ENCODE measurements around the gene TLX2.

The TLX2 gene

GRCh38 chr2:74511104-74511989 is 2.9 kb upstream of the TLX2 start:
- no peak for DNase-seq (ENCODE audit: low read depth, low spot score)

DNA sequence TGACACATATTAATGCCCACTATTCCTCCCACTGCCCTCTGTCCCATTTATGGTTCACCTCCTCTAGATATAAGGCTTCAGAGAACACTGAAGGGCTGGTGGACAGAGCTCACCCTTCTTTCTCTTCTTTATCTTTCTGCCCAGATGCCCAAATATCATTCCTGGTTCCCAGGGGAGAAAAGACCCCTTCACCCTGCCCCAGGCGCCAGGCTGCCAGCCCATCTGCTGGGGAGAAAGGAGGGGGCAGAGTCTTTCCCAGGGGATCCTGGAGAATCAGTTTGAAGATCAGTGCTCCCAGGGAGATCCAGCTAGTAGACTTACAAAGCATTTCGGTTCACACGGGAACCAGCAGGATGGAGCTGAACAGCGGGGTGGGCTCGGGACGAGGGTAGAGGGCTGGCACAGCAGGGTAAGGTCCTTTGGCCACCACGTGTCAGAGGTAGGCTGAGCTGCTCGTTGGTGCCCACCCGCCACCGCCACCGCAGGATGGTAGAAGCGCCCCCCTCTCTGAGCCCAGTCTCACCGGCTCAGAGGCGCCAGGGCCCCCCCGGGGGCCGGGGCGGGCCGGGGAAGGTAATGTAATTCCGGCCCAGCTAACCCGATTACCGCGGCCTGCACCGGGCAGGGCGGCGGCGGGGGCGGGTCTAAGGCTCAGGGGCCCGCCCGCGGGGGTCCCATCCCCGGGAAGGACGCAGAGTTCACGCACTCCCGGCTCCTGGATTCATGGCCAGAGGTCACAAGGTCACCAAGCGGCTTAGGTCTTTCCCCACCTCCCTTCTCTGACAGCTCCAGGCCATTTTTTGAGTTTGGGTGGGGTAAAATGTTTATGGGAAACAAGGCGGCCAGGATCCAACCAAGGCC is 1.3 kb upstream of the TLX2 start:
- DNase-seq (ENCODE audit: low read depth, low spot score) = no peak

DNA sequence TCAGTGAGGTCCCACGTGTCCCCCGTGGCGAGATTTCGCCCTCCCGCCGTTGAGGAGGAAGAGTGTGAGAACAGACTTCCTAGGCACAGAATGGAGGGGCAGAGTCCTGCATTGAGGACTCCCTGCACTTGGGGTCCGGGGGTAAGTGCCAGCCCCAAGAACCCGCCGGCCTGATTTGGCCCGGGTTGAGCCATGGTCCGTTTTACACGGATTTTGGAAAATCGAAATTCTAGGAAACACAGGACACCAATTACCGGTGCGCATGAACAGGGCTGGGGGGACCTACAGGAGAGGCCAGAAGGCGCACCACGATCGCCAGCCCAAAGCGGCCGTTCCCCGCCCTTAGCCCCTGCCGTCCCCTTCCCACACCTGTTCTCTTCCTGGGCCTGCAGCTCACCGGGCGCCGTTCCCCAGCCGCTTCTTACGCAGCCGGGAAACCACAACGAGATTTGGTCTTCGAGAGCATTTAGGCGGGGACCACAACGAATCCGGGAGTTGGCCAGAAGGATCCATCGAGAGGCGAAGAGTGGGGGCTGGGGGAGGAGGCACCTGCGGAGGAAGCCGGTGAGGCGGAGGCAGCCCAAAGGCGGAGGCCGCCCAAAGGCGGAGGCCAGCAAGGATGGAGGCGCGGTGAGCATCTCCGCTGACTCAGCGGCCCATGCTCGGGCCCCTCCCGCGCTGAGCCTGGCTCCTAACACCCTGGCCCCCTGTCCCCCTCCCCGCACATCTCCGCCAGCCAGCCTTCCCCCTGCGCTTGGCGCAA is 464 bp upstream of the TLX2 start:
- no peak for DNase-seq (ENCODE audit: low read depth, low spot score)

DNA sequence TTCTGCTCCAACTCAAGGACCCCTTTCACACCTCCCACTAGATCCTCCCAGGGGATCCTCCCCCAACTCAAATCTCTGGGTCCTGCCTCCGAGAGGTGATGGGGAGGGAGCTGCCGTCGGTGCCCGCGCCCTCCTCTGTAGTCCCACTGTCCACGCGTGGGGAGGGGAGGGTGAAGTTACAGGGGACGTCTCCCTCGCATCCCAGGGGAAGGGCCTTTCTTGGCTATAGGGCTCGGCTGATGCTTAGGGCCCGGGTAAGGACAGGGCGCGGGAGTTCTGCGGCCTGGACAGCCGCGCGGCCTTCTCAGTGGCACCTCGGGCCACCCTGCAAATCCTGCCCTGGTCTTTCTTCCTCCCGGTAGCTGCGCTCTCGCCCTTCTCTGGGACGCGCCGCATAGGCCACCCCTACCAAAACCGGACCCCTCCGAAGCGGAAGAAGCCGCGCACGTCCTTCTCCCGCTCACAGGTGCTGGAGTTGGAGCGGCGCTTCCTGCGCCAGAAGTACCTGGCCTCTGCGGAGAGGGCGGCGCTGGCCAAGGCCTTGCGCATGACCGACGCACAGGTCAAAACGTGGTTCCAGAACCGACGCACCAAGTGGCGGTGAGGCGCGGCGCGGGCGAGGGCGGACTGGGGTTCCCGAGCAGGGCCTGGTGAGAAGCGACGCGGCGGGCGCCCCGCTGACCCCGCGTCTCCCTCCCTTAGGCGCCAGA is 1.2 kb downstream of the TLX2 start:
- no peak for DNase-seq (ENCODE audit: low read depth, low spot score)

GRCh38 chr2:74515981-74516633 is 1.9 kb downstream of the TLX2 start:
- no peak for DNase-seq (ENCODE audit: low read depth, low spot score)

DNA sequence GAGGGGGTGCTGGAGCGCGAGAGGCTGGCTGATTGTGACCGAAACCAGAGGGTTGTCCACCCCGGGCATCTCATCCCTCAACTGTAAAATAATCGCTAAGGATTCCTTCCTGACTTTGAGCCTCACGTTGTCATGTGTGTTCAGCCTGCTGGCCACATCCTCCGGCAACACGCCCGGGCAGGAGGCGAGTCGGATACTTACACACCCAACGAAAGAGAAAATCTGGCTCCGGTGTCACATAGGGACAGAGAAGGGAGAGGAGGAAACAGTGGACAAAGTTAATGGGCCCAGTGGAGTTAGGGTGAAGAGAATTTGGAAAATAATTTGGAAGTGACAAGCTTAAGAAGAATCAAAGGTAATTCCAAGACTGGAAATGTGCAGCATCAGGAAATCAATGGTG is 2.4 kb downstream of the TLX2 start:
- DNase-seq (ENCODE audit: low read depth, low spot score) = no peak

DNA sequence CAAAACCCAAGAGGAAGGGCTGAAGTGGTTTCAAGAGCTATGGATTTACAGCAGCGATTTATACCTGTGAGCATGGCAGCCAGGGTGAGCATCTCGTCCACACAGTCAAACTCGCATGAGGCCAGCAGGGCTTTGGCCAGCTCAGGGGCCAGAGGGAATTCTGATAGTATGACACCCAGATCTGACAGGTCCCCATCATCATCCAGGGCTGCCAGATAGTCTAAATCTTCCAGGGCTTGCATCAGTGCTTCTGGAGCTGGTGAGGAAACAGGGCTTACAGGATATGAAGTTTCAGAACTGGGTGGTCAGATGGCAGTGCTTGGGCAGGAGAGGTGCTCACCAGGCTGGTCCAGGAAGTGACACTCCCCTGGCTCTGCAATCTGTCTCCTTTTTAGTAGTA is 8.3 kb downstream of the TLX2 start:
- DNase-seq (ENCODE audit: low read depth, low spot score) = no peak

DNA sequence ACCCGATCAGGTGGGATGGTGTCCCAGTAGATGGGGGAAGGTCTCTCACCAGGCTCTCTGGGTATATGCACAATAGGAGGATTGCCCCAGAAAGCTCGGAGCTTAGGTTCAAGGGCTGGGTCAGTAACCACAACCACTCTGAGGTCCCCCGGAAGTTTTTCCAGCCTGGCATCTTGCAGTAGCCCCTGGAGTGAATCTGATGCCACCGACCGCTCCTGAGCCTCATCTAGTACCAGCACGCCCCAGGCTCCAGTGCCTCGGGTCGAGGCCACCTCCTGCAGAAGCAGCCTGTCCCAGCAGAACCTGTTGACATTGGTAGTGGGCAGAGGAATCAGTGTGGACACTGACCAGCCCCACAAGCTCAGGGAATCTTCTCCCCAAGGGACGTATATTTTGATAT is 9.8 kb downstream of the TLX2 start:
- DNase-seq (ENCODE audit: low read depth, low spot score) = no peak

GRCh38 chr2:74524955-74525716 is 10.9 kb downstream of the TLX2 start:
- no peak for DNase-seq (ENCODE audit: low read depth, low spot score)

DNA sequence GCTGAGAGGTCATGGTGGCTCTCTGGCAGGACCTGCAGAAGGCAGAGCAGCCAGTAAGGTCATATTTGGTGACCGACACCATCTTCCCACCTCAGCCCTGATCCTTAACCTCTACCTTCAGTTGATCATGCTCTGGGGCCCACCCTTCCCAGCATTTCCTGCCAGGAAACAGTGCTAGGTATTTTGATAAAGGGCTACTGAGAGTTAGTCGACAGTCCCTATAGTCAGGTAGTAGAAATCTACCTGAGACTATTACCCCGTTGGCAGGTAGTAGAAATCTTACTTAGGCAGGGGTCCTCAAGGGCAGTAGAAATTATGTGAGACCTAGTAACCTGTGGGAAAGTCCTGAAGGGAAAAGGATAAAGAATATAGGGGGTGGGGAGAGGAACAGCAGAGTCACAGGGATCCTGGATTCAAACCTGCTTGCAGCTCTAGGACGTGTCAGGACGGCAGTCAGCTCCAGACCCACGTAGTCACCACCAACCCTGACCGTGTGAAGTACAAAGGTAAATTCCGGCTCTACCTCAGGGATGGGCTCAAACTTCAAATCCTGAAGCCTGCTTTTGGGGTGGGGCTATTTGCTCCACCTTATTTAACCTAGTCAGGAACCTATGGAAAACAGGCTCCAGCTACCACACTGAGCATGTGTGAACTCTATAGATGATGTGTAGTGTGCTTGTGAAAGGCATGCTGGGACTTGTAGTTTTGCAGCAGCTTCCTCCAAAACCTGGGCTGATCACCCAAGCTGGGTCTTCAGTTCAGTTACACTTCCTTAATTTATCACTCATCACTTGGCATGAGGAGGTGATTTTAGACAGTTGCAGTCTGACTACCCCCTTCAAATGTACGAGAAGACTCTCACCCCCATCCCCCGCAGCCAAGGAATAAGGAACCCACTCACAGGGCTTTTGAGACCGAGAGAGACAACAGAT is 11.7 kb downstream of the TLX2 start, which contains the start of gene DQX1:
TSS of gene DQX1 (minus strand) at position 515 of the 932 bp plus-strand sequence. CDS start at position 13, 502 bp downstream.
- DNase-seq (ENCODE audit: low read depth, low spot score) = no peak

DNA sequence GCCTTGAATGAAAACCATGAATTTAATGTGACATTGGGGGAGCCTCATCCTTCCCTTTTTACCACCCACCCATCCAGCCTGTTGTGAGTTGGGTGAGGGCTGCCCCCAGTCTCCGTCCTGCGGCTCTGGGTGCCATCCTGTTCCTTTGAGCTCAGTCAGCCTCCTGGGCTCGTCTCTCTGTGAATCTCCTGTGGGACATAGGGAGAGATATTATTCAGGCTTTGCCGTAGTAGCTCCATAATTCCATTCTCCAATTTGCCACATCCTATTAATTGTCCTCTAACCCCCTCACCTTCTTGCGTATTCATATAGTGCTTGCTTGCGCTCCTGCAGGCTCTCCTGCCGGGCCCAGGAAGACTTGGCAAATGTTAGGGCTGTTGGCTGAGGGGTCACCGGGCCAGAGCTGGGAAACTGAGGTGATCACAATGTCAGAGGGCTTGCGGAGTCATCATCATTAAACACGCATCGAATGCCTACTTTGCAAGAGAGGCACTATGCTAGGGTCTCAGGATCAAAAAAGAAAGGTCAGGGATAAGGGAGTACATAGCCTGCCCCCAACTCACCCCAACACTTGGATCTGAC is 12.5 kb downstream of the TLX2 start:
- DNase-seq (ENCODE audit: low read depth, low spot score) = no peak

DNA sequence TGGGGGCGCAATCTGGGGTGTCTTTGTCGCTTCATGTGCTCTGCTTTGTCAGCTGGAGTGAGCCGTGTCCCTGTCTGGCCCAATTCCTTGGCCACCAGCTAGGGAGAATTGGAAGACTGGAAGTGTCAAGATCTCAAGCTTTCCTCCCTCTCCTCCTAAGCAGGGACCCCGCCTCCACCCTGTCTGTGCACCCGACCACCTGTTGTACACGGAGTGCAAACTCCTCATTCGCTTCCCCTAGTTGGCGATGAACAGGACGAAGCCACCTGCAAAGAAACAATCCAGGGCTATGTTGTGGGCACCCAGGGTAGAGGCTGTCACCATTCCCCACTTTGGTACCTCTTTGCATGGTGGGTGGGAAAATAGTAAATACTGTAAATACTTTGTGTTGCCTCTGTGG is 13.5 kb downstream of the TLX2 start:
- DNase-seq (ENCODE audit: low read depth, low spot score) = no peak

DNA sequence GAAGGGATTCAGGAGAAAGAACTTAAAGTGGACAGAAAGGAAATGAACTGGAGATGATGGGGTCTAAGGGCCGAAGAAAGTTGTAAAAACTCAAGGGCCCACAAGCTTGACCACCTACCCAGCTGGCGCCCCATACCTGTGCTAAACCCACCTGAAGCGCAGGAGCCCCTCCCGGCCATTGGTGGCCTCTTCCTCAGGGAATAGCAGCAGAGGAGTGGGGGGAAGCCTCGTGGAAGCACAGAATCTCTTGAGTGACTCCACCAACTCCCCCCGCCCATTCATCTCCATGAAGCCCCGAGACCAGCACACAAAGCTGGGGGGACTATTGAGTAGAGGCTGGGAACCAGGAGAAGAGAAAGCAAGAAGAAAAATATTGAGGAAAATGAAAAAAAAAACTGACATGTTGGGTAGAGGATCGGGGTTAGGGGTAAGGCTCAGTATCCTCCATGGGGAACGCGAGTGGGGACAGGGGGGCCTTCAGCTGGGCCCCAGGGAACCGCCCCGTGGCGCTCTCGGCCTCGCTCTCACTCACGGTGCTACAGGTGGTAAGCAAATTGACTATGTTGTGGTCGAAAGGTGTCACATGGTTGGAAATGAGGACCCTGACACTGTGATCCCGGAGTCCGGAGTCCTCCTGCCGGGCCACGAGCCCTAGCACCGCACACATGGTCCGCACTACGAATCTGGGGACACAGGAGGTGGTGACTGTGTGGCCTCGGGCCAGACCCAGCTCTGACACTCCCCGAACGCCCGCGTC is 14.5 kb downstream of the TLX2 start:
- DNase-seq (ENCODE audit: low read depth, low spot score) = no peak

DNA sequence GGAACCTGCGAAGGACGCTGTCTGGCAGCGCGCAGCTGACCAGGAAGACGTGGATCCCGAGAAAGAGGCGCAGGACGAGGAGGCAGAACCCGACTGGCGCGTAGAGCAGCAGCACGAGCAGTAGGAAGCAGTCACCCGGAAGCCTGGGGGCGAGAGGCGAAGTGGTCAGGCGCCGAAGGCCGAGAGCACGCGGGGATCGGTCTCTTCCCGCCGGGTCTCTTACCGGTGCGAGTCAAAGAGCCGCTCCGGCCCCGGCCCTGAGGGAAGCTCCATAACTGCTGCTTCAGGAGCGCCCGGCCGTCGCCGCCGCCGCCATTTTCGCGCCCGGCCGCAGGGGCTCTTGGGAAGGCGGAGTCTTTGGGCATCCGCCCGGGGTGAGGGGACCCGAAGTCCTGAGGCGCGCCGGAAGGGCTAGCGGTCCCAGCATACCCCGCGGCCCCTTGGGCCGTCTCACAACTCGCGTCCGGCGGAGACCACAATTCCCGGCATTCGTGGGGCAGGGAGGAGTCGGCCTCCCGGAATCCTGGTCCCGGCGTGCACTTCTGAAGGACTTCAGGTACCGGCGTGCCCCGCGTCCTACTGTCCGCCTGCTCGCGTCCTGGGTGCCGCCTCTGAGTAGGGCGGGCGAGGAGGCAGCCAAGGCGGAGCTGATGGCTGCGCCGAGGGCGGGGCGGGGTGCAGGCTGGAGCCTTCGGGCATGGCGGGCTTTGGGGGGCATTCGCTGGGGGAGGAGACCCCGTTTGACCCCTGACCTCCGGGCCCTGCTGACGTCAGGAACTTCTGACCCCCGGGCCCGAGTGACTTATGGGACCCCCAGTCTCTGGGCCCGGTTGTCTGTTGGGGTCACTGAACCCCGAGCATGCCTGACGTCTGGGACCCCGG is 15.3 kb downstream of the TLX2 start, which contains the start of the genes AUP1 and HTRA2:
TSS of gene AUP1 (minus strand) at position 350 of the 882 bp plus-strand sequence. CDS start at position 273, 77 bp downstream.
TSS of gene HTRA2 (plus strand) at position 577 of the 882 bp plus-strand sequence. CDS start at position 651, 74 bp downstream.
- peak; percentile 96 for DNase-seq (ENCODE audit: low read depth, low spot score)

GRCh38 chr2:74530239-74531187 is 16.3 kb downstream of the TLX2 start:
- DNase-seq (ENCODE audit: low read depth, low spot score) = no peak
